ENCODE measurements around the gene PARVA.
A peak's percentile ranks its signal among the peaks of the same experiment; 100 is the strongest.

Gene PARVA

GRCh38 chr11:12389676-12390657 is 12.6 kb downstream of the PARVA start:
- no peak for TF ChIP-seq ZFX (IDR thresholded peaks at IDR 0.05; ENCODE audit: borderline replicate concordance)
- TF ChIP-seq CTCF (IDR thresholded peaks at IDR 0.05) = no peak
- H3K27ac ChIP-seq = peak overlapping the region; percentile 82

- TF ChIP-seq CTCF (IDR thresholded peaks at IDR 0.05) (no peak), ZFX (IDR thresholded peaks at IDR 0.05; ENCODE audit: borderline replicate concordance) (no peak)
- no peak overlapping the region for H3K27ac ChIP-seq
Measured at GRCh38 chr11:12390687-12391110, 13.3 kb downstream of the PARVA start.

- H3K27ac ChIP-seq = no peak overlapping the region
- TF ChIP-seq CTCF (IDR thresholded peaks at IDR 0.05) (no peak), ZFX (IDR thresholded peaks at IDR 0.05; ENCODE audit: borderline replicate concordance) (no peak)
Measured at GRCh38 chr11:12392672-12393071, 15.3 kb downstream of the PARVA start.

- TF ChIP-seq CTCF (IDR thresholded peaks at IDR 0.05) (no peak), ZFX (IDR thresholded peaks at IDR 0.05; ENCODE audit: borderline replicate concordance) (no peak)
- no peak overlapping the region for H3K27ac ChIP-seq
Measured at GRCh38 chr11:12393691-12394090, 16.3 kb downstream of the PARVA start.

- no peak for TF ChIP-seq ZFX (IDR thresholded peaks at IDR 0.05; ENCODE audit: borderline replicate concordance)
- TF ChIP-seq CTCF (IDR thresholded peaks at IDR 0.05) = no peak
- no peak overlapping the region for H3K27ac ChIP-seq
Measured at GRCh38 chr11:12394601-12395000, 17.2 kb downstream of the PARVA start.

- H3K27ac ChIP-seq = no peak overlapping the region
- TF ChIP-seq ZFX (IDR thresholded peaks at IDR 0.05; ENCODE audit: borderline replicate concordance) (no peak), CTCF (IDR thresholded peaks at IDR 0.05) (no peak)
Measured at GRCh38 chr11:12395333-12395732, 18.0 kb downstream of the PARVA start.

GRCh38 chr11:12397931-12398334 is 20.6 kb downstream of the PARVA start:
- H3K27ac ChIP-seq = no peak overlapping the region
- TF ChIP-seq ZFX (IDR thresholded peaks at IDR 0.05; ENCODE audit: borderline replicate concordance) = no peak
- TF ChIP-seq CTCF (IDR thresholded peaks at IDR 0.05) = no peak
